ENCODE results near the gene COX7A2. TPM values are rescaled to one million over a fixed set of nuclear protein-coding genes. Genes with fewer than 3 reads are reported as not detected.

Gene COX7A2
- total RNA-seq, 2 donors from 2014 or later = 108 to 521 TPM

Other genes with a start within 250 kb of the COX7A2 start
- gene COL12A1, start 37.7 kb downstream of the COX7A2 start, total RNA-seq = not detected
- gene TMEM30A, start 41.0 kb upstream of the COX7A2 start, total RNA-seq = 10 to 100 TPM; 60.6 to 81.4 TPM
- not detected for gene FILIP1, start 250.0 kb upstream of the COX7A2 start, total RNA-seq

All from natural killer cell treated with Interleukin-12 subunit alpha and Interleukin-12 subunit beta and Interleukin-15 and Interleukin-18, amount 100 ng/mL, for 72 hours (primary cell).